Smooth muscle cell (in vitro differentiated cells): Measurements from ENCODE around the gene KIF5C. TPM values are rescaled to one million over a fixed set of nuclear protein-coding genes. Genes with fewer than 3 reads are reported as not detected.
A peak's percentile ranks its signal among the peaks of the same experiment; 100 is the strongest.

Experiments used
- DNase-seq: peaks from one replicate; lab custom pipeline; 2025; ENCODE audit not compliant: unreplicated experiment; lab: John Stamatoyannopoulos, UW
- H2AFZ ChIP-seq: fragments of 200-600 bp; sonication (generic); 2 replicates; pipeline ENCODE4 v1.6.0; 2016; ENCODE audit warnings: antibody characterized with exemption, low read depth, mild to moderate bottlenecking
- H3F3A ChIP-seq: fragments of 200-600 bp; sonication (generic); 2 replicates; pipeline ENCODE4 v1.6.0; 2017; ENCODE audit warnings: antibody characterized with exemption, low read depth
- H3K27ac ChIP-seq: fragments of 200-600 bp; sonication (generic); 2 replicates; pipeline ENCODE4 v1.5.1; 2016; ENCODE audit warnings: low read depth, mild to moderate bottlenecking
- H3K27me3 ChIP-seq: fragments of 200-600 bp; sonication (generic); 2 replicates; pipeline ENCODE4 v1.6.1; 2016; ENCODE audit warnings: low read depth, mild to moderate bottlenecking
- H3K36me3 ChIP-seq: fragments of 200-600 bp; sonication (generic); 2 replicates; pipeline ENCODE4 v1.5.1; 2016; ENCODE audit warnings: low read depth
- H3K4me1 ChIP-seq: fragments of 200-600 bp; sonication (generic); 2 replicates; pipeline ENCODE4 v1.5.1; 2016; ENCODE audit warnings: low read depth
- H3K4me2 ChIP-seq: fragments of 200-600 bp; sonication (generic); 2 replicates; pipeline ENCODE4 v1.6.0; 2016; ENCODE audit warnings: mild to moderate bottlenecking
- H3K4me3 ChIP-seq: fragments of 200-600 bp; sonication (generic); 2 replicates; pipeline ENCODE4 v1.5.1; 2016; ENCODE audit warnings: mild to moderate bottlenecking
- H3K79me2 ChIP-seq: fragments of 200-600 bp; sonication (generic); 2 replicates; pipeline ENCODE4 v1.6.0; 2016; ENCODE audit warnings: low read depth, mild to moderate bottlenecking
- H3K9ac ChIP-seq: fragments of 200-600 bp; sonication (generic); 2 replicates; pipeline ENCODE4 v1.6.0; 2016; ENCODE audit warnings: low read depth
- H3K9me3 ChIP-seq: fragments of 200-600 bp; sonication (generic); replicated peaks from 2 replicates; pipeline ENCODE4 v1.5.1; 2016; ENCODE audit warnings: low read depth
- H4K20me1 ChIP-seq: fragments of 200-600 bp; sonication (generic); 2 replicates; pipeline ENCODE4 v1.6.0; 2016; ENCODE audit warnings: low read depth
- CTCF ChIP-seq: fragments of 200-600 bp; sonication (generic); IDR thresholded peaks from 2 replicates; pipeline ENCODE4 v1.5.1; 2017; ENCODE audit warnings: borderline replicate concordance, mild to moderate bottlenecking, antibody characterized with exemption; ENCODE audit not compliant: insufficient read depth, poor library complexity, severe bottlenecking
- WGBS: methylation state at CpG from one replicate; pipeline ENCODE4 v1.1.7; 2016; ENCODE audit warnings: low lambda C conversion rate; 5-methylcytosine and 5-hydroxymethylcytosine counted together
- polyA plus RNA-seq: library from polyadenylated mRNA; unstranded; fragments of >200 nt; fragmentation: Nextera tagmentation; extraction: Ambion mirVana; gene quantifications from 2 replicates; pipeline ENCODE4 v1.2.1, GENCODE V29; 2016
- total RNA-seq: library from RNA; depleted of rRNA; stranded (reverse); fragments of >200 nt; gene quantifications from 2 replicates; pipeline ENCODE4 v1.2.3, GENCODE V29; 2014

The KIF5C gene
- total and polyA plus RNA-seq, 2 experiments from 2014 or later: 0.09 to 1.4 TPM

GRCh38 chr2:149000158-149000938 is 125.3 kb downstream of the KIF5C start:
- no peak overlapping the region for H3K9ac ChIP-seq
- H3K4me3 ChIP-seq: peak overlapping the region; percentile 4
- H3K4me2 ChIP-seq: peak overlapping the region; percentile 80
- WGBS: 44% methylated on average over 6 of the region's 6 CpGs
- no peaks in the 10 kb centered on the region for H3K36me3 ChIP-seq
- H3K4me1 ChIP-seq: peaks cover 16% of the 10 kb centered on the region
- TF ChIP-seq CTCF: no peak
- H3K9me3 ChIP-seq: no peaks in the 10 kb centered on the region
- H3K79me2 ChIP-seq: no peaks in the 10 kb centered on the region
- H4K20me1 ChIP-seq: no peaks in the 10 kb centered on the region
- no peak overlapping the region for H3K27ac ChIP-seq
- no peaks in the 10 kb centered on the region for H3K27me3 ChIP-seq
- H2AFZ ChIP-seq: peak overlapping the region; percentile 2
- no peaks in the 10 kb centered on the region for H3F3A ChIP-seq
- no peak for DNase-seq

GRCh38 chr2:149001496-149001895 is 126.5 kb downstream of the KIF5C start:
- DNase-seq: no peak
- Histone ChIP-seq H3F3A (no peaks in the 10 kb centered on the region), H3K27me3 (no peaks in the 10 kb centered on the region), H3K27ac (no peak overlapping the region), H3K79me2 (no peaks in the 10 kb centered on the region), H3K9me3 (no peaks in the 10 kb centered on the region), H3K4me1 (peaks cover 16% of the 10 kb centered on the region), H3K9ac (no peak overlapping the region), H3K36me3 (no peaks in the 10 kb centered on the region), H4K20me1 (no peaks in the 10 kb centered on the region), H3K4me3 (no peak overlapping the region), H2AFZ (no peak overlapping the region), H3K4me2 (no peak overlapping the region)
- 94% methylated on average over 7 of the region's 7 CpGs for WGBS
- no peak for TF ChIP-seq CTCF

- H3K27ac ChIP-seq: no peak overlapping the region
These were observed 127.4 kb downstream of the KIF5C start for GRCh38 chr2:149002378-149002890.

More at GRCh38 chr2:149002378-149002890, 127.4 kb downstream of the KIF5C start:
- no peak overlapping the region for H3K9ac ChIP-seq
- no peaks in the 10 kb centered on the region for H3K27me3 ChIP-seq
- H3K4me1 ChIP-seq: peaks cover 16% of the 10 kb centered on the region
- no peaks in the 10 kb centered on the region for H3K9me3 ChIP-seq
- no peaks in the 10 kb centered on the region for H3K36me3 ChIP-seq
- H2AFZ ChIP-seq: no peak overlapping the region
- no peak overlapping the region for H3K4me3 ChIP-seq
- no peak for TF ChIP-seq CTCF
- no peak for DNase-seq
- H3K79me2 ChIP-seq: no peaks in the 10 kb centered on the region
- no peaks in the 10 kb centered on the region for H4K20me1 ChIP-seq
- 98% methylated on average over 14 of the region's 14 CpGs for WGBS
- no peaks in the 10 kb centered on the region for H3F3A ChIP-seq
- H3K4me2 ChIP-seq: no peak overlapping the region
